HG02970 (cell line): ENCODE data around the gene SRBD1.
"Not testable (repeated sequence)": the region's sequence is repeated elsewhere in the genome, so short reads cannot be mapped to it uniquely, and the experiment has no call there.

Source experiments
- ATAC-seq: cut with Tn5 transposase; IDR thresholded peaks from one replicate; pipeline ENCODE4 v1.9.1; 2021; ENCODE audit warnings: mild to moderate bottlenecking, moderate library complexity, moderate number of reproducible peaks; ENCODE audit not compliant: unreplicated experiment, low FRiP score

SRBD1 gene

DNA sequence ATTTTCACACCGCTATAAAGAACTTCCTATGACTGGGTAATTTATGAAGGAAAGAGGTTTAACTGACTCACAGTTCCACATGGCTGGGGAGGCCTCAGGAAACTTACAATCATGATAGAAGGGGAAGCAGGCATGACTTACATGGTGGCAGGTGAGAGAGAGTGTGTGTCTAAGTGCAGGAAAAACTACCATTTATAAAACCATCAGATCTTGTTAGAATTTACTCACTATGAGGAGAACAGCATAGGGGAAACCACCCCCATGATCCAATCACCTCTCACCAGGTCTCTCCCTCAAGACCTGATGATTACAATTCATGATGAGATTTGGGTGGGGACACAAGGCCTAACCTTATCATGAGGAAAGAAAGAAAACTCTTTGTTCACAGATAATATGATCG, 174.6 kb downstream of the SRBD1 start:
- no peak for ATAC-seq

DNA sequence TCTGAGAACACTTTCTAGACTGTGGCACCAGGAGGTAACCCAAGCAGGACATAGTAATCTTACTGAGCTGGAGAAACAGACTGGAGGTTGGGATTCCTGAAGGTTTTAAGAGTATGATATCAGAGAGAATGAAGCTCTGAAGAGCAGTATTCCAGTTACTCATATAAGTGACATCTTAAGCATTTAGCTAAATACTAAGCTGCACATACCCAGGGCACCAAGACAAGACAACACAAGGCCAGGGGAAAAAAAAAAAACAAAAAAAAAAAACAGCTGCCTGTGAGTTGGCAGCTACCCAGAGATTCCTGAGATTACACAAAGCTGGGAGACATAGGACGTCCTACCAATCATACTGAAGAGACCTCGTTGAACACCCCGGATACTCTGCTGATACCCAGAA, 175.8 kb downstream of the SRBD1 start:
- ATAC-seq = no peak

DNA sequence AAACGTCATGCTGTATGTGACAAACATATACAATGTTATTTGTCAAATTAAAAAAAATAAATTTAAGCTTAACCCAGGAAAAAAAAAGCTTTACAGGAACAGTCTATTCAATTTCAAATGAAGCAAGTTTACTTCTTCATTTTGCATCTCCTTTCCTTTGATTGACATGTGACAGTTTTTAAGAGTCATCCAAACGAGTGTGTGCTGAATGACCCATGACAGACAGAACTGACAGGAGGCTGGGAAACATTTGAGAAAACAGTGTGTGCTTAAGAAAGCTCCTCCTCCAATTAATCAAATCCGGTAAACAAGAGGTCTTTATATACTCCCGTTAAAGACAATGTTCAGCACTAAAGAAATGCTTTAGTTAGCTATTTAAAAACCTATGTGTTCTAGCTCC, 177.7 kb downstream of the SRBD1 start:
- no peak for ATAC-seq

DNA sequence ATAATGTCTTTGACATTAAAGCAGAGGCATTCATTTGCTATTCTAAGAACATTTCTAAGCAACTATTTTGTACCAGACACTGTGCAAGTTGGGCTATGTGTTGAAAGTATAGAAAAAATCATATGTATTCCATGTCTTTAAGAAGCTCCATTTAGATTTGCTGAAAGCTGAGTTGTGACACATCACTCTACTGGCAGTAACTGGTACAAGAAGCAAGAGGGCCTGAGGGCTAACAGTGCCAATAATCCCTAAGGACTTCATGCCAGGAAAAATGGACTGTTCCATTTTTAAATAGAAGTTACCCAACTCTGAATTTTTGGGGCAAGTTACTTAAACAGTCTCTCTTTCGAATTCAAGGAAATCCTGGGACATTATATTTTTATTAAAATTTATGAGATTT, 178.7 kb downstream of the SRBD1 start:
- ATAC-seq = no peak

DNA sequence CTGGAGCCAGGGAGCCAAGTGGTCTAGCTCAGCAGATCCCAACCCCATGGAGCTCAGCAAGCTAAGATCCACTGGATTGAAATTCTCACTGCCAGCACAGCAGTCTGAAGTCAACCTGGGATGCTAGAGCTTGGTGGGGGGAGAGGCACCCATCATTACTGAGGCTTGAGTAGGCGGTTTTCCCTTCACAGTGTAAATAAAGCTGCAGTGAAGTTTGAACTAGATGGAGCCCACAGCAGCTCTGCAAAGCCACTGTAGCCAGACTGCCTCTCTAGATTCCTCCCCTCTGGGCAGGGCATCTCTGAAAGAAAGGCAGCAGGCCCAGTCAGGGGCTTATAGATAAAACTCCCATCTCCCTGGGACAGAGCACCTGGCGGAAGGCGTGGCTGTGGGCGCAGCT, 185.0 kb downstream of the SRBD1 start:
- not testable (repeated sequence) for ATAC-seq

DNA sequence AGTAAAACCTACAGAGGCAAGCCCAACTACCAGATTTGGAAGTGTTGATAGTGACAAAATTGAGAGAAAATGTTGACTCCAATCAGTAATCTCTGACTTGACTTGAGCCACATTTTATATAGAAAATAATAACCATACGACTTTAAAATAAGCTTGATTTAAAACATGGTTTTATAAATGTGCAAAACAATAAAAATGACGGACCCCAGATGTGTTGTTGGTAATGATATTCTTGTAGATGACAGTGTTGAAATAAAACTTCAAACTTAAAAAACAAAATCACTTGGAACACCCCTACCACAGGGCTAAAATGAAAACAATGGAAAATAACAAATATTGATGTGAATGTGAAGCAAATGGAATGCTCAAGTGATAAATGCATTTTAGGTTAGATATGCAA, 188.1 kb downstream of the SRBD1 start:
- ATAC-seq = no peak

DNA sequence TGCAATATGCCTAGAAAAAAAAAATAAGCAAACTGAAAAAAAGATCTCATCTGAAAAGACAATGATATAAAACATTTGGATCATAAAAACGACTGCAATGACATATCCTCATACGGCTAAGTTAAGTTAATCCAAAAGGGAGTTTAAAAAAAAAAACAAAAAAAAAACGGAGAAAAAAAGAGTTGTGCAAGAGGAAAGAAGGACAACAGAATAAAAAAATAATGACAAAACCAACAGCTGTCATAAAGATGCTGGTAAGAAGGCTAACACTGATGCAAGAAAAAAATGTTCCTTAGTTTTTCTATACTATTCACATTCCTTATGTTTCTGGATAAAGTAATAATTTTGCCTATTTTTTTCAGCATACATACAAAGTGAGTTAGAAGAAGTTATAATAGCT, 192.5 kb downstream of the SRBD1 start:
- no peak for ATAC-seq

DNA sequence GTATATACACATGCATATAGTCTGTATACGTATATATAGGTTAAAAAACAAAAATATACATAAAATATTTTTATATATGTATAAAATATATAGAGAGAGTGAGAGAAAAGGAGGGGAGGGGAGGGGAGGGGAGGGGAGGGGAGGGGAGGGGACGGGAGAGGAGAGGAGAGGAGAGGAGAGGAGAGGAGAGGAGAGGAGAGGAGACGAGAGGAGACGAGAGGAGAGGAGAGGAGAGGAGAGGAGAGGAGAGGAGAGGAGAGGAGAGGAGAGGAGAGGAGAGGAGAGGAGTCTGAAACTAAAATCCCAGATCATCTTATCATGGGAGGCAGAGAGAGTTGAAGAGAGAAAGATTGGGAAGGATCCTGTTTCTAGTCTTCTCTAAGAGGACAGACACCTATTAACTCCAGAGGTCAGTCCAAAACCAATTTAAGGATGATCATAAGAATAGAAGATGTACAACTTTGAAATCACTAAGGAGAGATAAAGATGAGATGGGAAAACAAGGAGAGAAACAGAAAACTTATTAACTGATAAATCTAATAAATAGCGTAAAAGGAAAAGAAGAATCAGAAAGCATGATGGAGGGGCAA, 195.4 kb downstream of the SRBD1 start:
- no peak for ATAC-seq

DNA sequence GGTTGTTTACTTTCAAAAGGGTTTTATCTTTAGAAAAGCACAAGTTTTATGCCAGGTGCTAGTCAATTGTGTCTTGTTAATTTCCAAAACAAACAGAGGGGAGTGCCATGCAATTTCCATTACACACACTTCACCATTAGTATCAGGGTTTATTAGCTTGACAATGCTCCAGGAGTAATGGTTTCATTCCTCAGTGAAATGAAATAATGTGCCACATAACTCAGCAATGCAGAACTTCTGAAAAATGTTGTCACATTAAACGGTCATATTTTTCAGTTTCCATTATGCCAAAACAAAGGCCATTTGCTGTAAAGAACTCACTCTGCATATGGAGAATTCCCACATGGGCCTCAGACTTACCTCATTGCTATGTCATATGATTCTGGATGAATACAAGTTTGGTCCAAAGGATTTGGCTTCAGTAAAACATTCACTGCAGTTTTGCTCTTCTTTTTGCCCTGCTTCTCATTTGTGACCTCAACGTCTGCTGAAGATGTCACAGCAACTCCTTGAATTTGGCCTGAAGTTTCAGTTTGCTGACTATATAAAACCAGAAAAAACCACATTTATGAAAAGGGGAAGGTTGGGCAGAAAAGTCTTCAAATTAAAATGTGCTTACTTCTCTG, 198.2 kb downstream of the SRBD1 start:
- no peak for ATAC-seq

DNA sequence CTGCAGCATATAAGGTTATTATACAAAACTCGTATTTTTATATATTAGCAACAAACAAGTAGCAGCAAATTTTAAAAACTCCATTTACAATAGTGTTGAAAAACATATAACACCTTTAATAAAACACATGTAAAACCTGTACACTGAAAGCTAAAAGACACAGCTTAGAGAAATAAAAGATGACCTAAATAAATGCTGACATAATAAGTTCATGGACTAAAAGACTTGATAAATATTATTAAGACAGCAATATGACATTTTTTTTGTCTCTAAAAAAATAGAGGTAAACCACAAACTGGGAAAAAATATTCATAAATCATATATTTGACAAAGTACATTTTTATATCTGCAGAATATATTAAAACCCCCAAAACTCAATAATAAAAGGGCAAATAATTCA, 201.4 kb downstream of the SRBD1 start:
- ATAC-seq = no peak

DNA sequence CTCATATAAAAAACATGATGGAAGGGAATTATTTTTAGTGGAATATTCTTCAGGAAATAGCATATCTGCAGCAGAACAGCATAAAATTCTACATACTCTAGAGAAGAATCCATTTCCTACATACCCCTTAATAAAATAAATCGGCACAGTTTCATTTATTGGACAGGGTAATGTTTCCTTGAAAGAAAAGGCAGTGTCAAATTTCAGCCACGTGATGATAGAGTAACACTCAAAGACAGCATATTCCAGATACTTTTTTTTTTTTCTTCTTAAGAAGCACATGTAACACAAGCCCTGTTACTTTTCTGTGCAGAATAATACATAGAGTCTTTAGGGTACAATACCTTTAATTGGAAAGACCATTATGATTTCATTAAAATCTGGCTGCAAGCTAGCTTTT, 204.4 kb downstream of the SRBD1 start:
- ATAC-seq = no peak

DNA sequence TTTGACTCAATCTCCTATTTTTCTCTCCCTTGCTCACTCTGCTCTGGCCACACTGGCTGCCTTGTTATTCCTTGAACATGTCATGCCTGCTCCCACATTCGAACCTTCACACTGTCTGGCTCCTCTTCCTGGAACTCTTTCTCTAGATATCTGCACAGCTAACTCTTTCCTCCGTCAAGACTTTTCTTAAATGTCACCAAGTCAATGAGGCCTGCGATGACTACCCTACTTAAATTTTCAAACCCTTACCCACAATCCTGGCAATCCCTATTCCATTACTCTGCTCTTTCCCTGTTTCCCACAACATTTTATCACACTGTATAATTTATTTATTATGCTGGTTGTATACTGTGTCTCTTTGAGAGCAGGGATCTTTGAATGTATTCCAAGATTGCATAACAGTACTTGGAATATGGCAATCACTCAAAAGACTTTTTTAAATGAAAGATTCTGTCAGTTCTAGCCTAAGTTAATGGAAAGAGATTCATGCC, 206.2 kb downstream of the SRBD1 start:
- no peak for ATAC-seq

DNA sequence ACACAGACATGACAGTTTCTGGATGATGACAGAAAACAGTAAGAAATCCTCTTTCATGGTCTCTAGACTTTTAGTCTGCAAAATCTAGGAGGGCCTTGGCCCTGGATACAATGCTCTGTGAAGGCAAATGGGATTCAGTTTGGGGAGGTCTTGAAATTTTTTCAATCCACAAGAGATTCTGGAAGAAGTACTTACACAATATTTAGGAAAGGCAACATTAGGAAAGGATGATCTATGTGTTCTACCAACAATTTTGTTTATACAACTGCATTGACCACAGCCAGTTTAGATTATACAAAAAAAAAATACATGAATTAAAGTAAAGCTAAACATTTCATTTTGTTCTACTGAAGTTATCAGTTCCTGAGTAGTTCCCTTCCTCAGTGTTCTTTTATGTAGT, 208.0 kb downstream of the SRBD1 start:
- no peak for ATAC-seq

DNA sequence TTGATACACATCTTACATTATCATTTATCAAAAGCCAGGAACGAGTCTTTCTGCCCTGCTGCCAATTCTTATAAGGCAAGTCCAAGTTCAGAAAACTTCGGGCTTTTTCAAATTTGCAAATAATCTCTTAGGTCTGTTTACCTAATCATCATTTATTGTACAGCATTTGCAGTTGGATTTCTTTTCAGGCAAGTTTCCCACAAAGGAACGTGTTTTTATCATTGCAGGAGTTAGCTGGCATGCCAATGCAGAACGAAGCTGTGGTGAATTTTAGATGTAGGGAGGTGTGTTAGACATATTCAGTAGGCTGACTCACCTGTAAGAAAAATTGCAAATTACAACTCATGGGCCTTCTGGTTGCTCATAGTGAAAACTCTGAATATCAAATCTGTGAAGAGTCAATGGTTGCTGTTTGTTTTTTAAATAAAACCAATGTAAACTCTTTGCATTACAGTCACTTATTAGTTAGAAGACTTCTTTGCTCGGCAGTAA, 209.6 kb downstream of the SRBD1 start:
- no peak for ATAC-seq

DNA sequence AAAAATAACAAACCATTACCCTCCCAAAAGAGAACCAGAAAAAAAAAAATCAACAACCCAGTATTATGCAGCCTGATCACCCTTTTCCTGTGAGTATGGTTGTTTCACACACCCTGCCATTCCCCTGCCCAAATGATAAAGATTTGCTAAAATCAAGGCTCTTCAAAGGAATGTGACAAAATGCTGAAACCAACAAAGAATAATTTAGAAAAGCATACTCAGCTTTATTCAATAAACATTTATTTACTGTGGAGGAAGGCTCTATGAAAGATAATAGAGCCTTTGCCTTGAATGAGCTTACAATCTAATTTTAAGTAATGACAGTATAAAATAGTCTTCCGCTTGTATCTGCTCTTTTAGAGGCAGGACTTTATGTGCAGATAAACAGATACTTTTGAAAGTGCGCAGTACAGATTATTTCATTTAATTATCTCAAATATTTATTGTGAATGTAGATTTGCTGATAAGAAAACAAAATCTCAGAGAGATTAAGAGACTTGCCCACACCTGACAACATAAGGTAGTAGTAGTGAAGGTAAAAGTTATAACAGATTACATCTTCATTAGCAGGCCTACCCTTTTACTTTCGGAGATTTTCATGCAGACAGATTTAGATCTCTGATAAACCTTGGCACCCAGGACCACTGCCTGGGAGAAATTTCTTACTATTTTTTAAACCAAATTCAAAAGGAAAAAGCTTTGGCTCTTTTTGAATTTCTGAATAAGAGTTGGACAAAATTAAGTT, 211.9 kb downstream of the SRBD1 start:
- no peak for ATAC-seq

DNA sequence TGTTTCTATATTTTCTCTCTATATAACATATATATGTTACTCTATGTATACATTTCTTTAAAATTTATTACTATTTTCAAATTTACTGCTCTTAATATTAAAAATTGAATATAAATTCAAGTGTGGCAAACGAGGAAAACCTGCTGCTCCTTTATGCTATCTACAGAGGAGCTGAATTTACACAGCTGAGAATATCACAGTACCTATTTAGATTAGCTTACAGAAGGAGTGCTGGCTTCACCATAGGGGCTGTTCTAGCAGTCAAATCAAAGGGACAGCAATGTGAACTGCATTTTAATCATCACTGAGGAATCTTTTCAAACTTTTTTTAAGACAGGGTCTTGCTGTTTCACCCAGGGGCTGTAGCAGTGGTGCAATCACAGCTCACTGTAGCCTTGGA, 213.8 kb downstream of the SRBD1 start:
- ATAC-seq = no peak

DNA sequence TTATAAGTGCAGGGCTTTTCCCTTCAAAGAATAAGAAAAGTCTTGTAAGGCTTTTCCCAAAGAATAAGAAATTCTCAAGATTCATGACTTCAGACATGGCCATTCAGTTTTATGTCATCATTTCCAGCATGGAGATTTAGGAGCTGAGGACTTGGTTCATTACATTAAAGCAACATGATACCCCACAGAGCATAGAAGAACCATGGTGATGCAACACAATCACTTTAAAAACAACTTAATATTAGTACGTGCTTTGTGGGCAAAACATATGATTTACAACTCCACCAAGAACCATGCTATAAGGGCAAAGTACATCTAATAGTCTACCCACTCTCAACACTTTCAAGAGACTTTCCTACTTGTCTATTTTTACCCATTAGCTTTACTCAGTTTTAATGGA, 214.4 kb downstream of the SRBD1 start:
- no peak for ATAC-seq

DNA sequence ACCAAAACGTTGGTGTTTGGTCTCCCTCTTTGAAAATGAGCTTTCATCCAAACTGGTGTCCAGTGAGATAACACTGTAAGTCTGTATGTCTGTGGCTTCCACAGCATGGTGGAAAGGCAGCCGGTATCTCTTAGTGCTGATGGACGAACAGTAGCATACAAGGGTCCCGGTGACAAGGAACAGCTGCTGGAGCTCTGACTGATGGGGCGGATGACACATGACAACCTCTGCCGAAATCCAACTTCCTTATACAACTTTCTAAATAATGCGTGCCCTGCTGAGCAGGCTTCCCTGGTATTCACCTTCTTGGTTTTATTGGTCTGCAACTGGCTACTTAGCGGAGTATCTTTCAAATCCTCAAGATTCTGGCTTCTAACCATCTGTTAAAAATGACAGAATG, 216.2 kb downstream of the SRBD1 start:
- no peak for ATAC-seq

DNA sequence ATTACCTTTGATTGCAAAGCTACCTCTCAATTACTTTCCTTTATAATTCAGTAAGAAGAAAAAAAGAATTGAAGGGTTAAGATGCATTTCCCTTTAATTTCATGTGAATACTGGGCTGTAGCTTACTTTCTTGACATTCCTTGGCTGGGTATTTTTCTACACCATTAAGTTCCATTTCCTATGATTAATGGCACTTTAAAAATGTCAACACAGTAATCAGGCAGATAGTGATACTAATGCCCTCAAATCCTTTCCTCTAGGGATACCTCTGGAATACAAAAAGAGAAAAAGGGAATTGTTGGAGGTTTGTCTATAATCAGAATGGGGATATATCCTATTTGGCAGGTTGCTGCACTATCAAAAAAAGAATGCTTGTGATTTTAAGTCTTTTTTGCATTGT, 216.9 kb downstream of the SRBD1 start:
- no peak for ATAC-seq

DNA sequence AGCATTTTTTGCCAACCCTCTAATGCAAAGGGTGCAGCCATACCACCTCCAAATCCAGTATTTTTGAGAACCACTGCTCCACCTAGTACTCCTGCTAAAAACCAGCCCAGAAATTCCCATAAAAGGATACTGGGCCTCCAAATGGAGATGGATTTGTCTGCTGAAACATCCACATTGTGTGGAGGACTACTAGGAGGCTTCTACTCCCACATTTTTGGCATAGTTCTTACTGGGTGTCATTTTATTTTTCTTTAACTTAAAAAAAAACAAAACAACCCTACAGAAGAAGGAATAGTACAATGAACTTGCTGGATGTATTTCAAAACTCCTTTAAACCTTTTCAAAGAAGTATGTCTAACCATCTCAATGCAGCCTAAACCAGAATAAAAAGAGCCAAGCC, 219.2 kb downstream of the SRBD1 start:
- ATAC-seq = no peak

DNA sequence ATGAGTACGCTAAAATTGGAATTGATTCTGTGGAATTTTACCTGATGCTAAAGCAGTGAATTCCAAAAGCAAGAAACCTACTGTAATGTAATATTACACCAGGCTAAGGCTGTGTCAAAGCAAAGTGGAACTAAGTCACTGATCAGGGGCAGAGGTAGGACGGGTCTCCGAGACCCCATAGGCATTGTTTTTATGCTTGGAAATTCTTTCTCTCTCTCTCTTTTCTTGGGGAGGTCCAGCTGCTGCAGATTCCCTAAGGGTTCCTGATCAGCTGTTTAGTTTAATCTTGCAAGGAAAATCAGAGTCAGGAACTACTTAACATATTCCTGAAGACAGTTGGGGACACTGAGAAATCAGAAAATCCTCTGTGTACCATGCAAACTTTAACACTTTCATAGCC, 220.2 kb downstream of the SRBD1 start:
- ATAC-seq = no peak

DNA sequence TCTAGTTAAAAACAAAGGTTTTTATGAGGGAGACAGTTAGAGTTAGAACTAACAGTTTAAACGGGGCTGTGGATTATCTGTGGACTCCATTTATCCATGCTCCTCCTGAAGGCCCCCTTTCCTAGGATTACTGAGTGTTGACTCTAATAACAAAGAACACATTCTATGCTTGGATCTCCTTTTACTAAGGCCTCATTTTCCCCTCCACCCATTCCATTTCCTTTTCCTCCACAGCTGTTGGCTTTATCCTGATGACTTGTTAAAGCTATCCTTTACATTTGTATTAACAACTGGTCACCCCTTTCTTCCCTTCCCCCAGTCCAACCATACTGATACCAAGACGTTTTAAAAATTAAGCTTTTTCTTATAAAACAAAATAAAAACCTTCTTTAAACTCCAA, 220.6 kb downstream of the SRBD1 start:
- no peak for ATAC-seq
